ENCODE data around the gene SECTM1.
A peak's percentile ranks its signal among the peaks of the same experiment; 100 is the strongest.
"Not testable (repeated sequence)": the region's sequence is repeated elsewhere in the genome, so short reads cannot be mapped to it uniquely, and the experiment has no call there.

Gene SECTM1

GRCh38 chr17:82333279-82334171 lies at the start of gene SECTM1:
SECTM1 (minus strand) TSS chr17:82333766; CDS start chr17:82327240, 6,526 bp downstream.
- TF ChIP-seq, protein P1, sequence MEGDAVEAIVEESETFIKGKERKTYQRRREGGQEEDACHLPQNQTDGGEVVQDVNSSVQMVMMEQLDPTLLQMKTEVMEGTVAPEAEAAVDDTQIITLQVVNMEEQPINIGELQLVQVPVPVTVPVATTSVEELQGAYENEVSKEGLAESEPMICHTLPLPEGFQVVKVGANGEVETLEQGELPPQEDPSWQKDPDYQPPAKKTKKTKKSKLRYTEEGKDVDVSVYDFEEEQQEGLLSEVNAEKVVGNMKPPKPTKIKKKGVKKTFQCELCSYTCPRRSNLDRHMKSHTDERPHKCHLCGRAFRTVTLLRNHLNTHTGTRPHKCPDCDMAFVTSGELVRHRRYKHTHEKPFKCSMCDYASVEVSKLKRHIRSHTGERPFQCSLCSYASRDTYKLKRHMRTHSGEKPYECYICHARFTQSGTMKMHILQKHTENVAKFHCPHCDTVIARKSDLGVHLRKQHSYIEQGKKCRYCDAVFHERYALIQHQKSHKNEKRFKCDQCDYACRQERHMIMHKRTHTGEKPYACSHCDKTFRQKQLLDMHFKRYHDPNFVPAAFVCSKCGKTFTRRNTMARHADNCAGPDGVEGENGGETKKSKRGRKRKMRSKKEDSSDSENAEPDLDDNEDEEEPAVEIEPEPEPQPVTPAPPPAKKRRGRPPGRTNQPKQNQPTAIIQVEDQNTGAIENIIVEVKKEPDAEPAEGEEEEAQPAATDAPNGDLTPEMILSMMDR (IDR thresholded peaks at IDR 0.05; ENCODE audit: unreplicated experiment in 3 of 3), result no peak
- no peaks in the 10 kb centered on the region for H3K36me3 Mint-ChIP-seq (ENCODE audit: low read depth)
- no peaks in the 10 kb centered on the region for H3K9me3 Mint-ChIP-seq
- H3K4me1 Mint-ChIP-seq, result peaks cover 30% of the 10 kb centered on the region
- H3K27ac Mint-ChIP-seq, result peak within 1 kb of the TSS in 2 of 3 experiments; percentile 60 to 67
- H3K27me3 Mint-ChIP-seq (ENCODE audit: low read depth), result peaks cover 50% of the 10 kb centered on the region
- peak within 1 kb of the TSS; percentile 62 to 82 (median 82) for H3K4me3 Mint-ChIP-seq

- peaks cover 37% of the 10 kb centered on the region for H3K4me1 Mint-ChIP-seq
- H3K9me3 Mint-ChIP-seq, result no peaks in the 10 kb centered on the region
- H3K27me3 Mint-ChIP-seq (ENCODE audit: low read depth), result peaks cover 14% of the 10 kb centered on the region
- H3K4me3 Mint-ChIP-seq, result no peak overlapping the region
- no peaks in the 10 kb centered on the region for H3K36me3 Mint-ChIP-seq (ENCODE audit: low read depth)
- TF ChIP-seq, protein P1 (IDR thresholded peaks at IDR 0.05; ENCODE audit: unreplicated experiment in 3 of 3), result no peak
- peak overlapping the region in 1 of 3 experiments; percentile 82 for H3K27ac Mint-ChIP-seq
Measured at GRCh38 chr17:82382933-82383255, 49.3 kb upstream of the SECTM1 start.

- Mint-ChIP-seq H3K4me1 (peaks cover 32% of the 10 kb centered on the region), H3K27me3 (ENCODE audit: low read depth) (peaks cover 14% of the 10 kb centered on the region)
- H3K9me3 Mint-ChIP-seq; H3K4me3 Mint-ChIP-seq; H3K27ac Mint-ChIP-seq; H3K36me3 Mint-ChIP-seq (ENCODE audit: low read depth): not testable (repeated sequence)
Measured at GRCh38 chr17:82382220-82382932, 48.8 kb upstream of the SECTM1 start.

GRCh38 chr17:82381703-82382009 lies 48.1 kb upstream of the SECTM1 start:
- H3K9me3 Mint-ChIP-seq; H3K36me3 Mint-ChIP-seq (ENCODE audit: low read depth); H3K4me3 Mint-ChIP-seq: not testable (repeated sequence)
- Mint-ChIP-seq H3K27me3 (ENCODE audit: low read depth) (peaks cover 14% of the 10 kb centered on the region), H3K27ac (peak overlapping the region in 1 of 3 experiments; percentile 73), H3K4me1 (peaks cover 29% of the 10 kb centered on the region)

DNA sequence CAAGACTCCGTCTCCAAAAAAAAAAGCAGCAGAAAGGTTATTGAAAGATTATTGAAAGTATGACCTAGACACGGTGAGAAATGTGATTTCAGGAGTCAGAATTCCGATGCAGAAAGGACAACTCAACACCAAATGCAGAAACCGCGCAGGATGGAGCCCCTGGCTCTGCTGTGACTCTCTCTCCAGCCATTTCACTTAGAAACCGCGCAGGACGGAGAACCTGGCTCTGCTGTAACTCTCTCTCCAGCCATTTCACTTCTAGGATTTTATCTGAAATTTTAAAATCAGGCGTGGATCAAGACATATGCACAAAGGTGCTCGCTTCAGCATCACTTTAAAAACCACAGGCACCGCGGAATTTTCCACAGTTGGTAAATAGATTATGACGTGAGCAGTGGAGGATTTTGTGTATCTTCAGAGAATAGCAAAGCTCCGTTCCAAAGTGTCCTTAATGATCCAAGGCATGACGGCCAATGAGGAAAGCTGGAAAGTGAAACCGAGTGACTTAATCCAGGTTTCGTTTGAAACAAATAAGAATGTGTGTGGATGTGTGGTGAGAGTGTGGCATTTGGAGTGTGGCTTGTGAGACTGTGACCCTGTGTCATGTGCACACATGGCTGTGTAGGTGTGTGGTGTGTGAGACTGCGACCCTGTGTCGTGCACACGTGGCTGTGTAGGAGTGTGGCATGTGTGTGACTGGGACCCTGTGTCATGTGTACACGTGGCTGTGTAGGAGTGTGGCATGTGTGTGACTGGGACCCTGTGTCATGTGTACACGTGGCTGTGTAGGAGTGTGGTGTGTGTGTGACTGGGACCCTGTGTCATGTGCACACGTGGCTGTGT lies 47.5 kb upstream of the SECTM1 start:
- TF ChIP-seq, protein P1 (IDR thresholded peaks at IDR 0.05; ENCODE audit: unreplicated experiment in 3 of 3), result no peak
- Mint-ChIP-seq H3K4me1 (peaks cover 27% of the 10 kb centered on the region), H3K36me3 (ENCODE audit: low read depth) (no peaks in the 10 kb centered on the region), H3K4me3 (peak overlapping the region in 1 of 3 experiments; percentile 17), H3K27me3 (ENCODE audit: low read depth) (peaks cover 14% of the 10 kb centered on the region), H3K9me3 (no peaks in the 10 kb centered on the region), H3K27ac (peak overlapping the region in 2 of 3 experiments; percentile 72 to 73)

- no peak overlapping the region for H3K4me3 Mint-ChIP-seq
- H3K27ac Mint-ChIP-seq, result no peak overlapping the region
- no peaks in the 10 kb centered on the region for H3K9me3 Mint-ChIP-seq
- peaks cover 14% of the 10 kb centered on the region for H3K27me3 Mint-ChIP-seq (ENCODE audit: low read depth)
- H3K36me3 Mint-ChIP-seq (ENCODE audit: low read depth), result no peaks in the 10 kb centered on the region
- peaks cover 22% of the 10 kb centered on the region for H3K4me1 Mint-ChIP-seq
- TF ChIP-seq, protein P1 (IDR thresholded peaks at IDR 0.05; ENCODE audit: unreplicated experiment in 3 of 3), result no peak
Measured at GRCh38 chr17:82378741-82379021, 45.1 kb upstream of the SECTM1 start.

Data from nephron (organoid).